ENCODE data around the gene NOTCH3. TPM values are rescaled to one million over a fixed set of nuclear protein-coding genes. Genes with fewer than 3 reads are reported as not detected.

Gene NOTCH3
- total and polyA plus RNA-seq, 2 donors (not counting 1 experiment from before 2014, with no cell fraction given): 26.4 to 42.6 TPM

GRCh38 chr19:15247107-15248014 is 46.6 kb upstream of the NOTCH3 start:
- no peak for DNase-seq (ENCODE audit: low read depth in 2 of 2)
- Histone ChIP-seq H3K27me3 (ENCODE audit: control insufficient read depth, insufficient read depth, low read length) (no peaks in the 10 kb centered on the region), H3K79me2 (ENCODE audit: control insufficient read depth, insufficient read depth, low read length) (peaks cover 22% of the 10 kb centered on the region), H3K4me1 (ENCODE audit: control insufficient read depth, extremely low read depth, insufficient read depth, low read length) (peaks cover 54% of the 10 kb centered on the region), H3K9ac (ENCODE audit: insufficient read depth, low read length) (peak overlapping the region; percentile 53), H3K4me3 (replicated peaks in 1 of 4; ENCODE audit: control extremely low read depth in 1 of 4, insufficient read depth in 1 of 4, low read depth in 3 of 4, low read length in 4 of 4) (no peak overlapping the region), H3K9me3 (ENCODE audit: control insufficient read depth, insufficient read depth, low read depth, low read length) (no peaks in the 10 kb centered on the region), H4K20me1 (ENCODE audit: control insufficient read depth, extremely low read depth, insufficient read depth, low read length) (no peaks in the 10 kb centered on the region), H3K27ac (ENCODE audit: insufficient read depth, low read length) (peak overlapping the region; percentile 99), H2AFZ (ENCODE audit: low read length) (no peak overlapping the region), H3K36me3 (ENCODE audit: control insufficient read depth, insufficient read depth, low read length) (peaks cover 25% of the 10 kb centered on the region), H3K4me2 (ENCODE audit: extremely low read depth, insufficient read depth, low read length) (no peak overlapping the region)
- TF ChIP-seq CTCF (conservative IDR thresholded peaks at IDR 0.05 in 1 of 2, IDR thresholded peaks at IDR 0.05 in 1 of 2; ENCODE audit: low read depth in 1 of 2, low read length in 2 of 2): no peak

GRCh38 chr19:15246198-15246481 is 45.3 kb upstream of the NOTCH3 start:
- H3K27me3 ChIP-seq (ENCODE audit: control insufficient read depth, insufficient read depth, low read length): no peaks in the 10 kb centered on the region
- no peak for DNase-seq (ENCODE audit: low read depth in 2 of 2)
- H3K36me3 ChIP-seq (ENCODE audit: control insufficient read depth, insufficient read depth, low read length): peaks cover 32% of the 10 kb centered on the region
- H3K27ac ChIP-seq (ENCODE audit: insufficient read depth, low read length): no peak overlapping the region
- no peaks in the 10 kb centered on the region for H3K9me3 ChIP-seq (ENCODE audit: control insufficient read depth, insufficient read depth, low read depth, low read length)
- no peaks in the 10 kb centered on the region for H4K20me1 ChIP-seq (ENCODE audit: control insufficient read depth, extremely low read depth, insufficient read depth, low read length)
- H3K9ac ChIP-seq (ENCODE audit: insufficient read depth, low read length): no peak overlapping the region
- H3K4me2 ChIP-seq (ENCODE audit: extremely low read depth, insufficient read depth, low read length): no peak overlapping the region
- H3K4me1 ChIP-seq (ENCODE audit: control insufficient read depth, extremely low read depth, insufficient read depth, low read length): peaks cover 48% of the 10 kb centered on the region
- H2AFZ ChIP-seq (ENCODE audit: low read length): no peak overlapping the region
- peaks cover 22% of the 10 kb centered on the region for H3K79me2 ChIP-seq (ENCODE audit: control insufficient read depth, insufficient read depth, low read length)
- H3K4me3 ChIP-seq (replicated peaks in 1 of 4; ENCODE audit: control extremely low read depth in 1 of 4, insufficient read depth in 1 of 4, low read depth in 3 of 4, low read length in 4 of 4): no peak overlapping the region
- TF ChIP-seq CTCF (conservative IDR thresholded peaks at IDR 0.05 in 1 of 2, IDR thresholded peaks at IDR 0.05 in 1 of 2; ENCODE audit: low read depth in 1 of 2, low read length in 2 of 2) (no peak), EZH2 (IDR thresholded peaks at IDR 0.05; ENCODE audit: low read length, missing control alignments) (no peak)

GRCh38 chr19:15245370-15246197 is 44.8 kb upstream of the NOTCH3 start:
- Histone ChIP-seq H4K20me1 (ENCODE audit: control insufficient read depth, extremely low read depth, insufficient read depth, low read length) (no peaks in the 10 kb centered on the region), H3K27ac (ENCODE audit: insufficient read depth, low read length) (no peak overlapping the region), H3K27me3 (ENCODE audit: control insufficient read depth, insufficient read depth, low read length) (no peaks in the 10 kb centered on the region), H3K79me2 (ENCODE audit: control insufficient read depth, insufficient read depth, low read length) (peaks cover 18% of the 10 kb centered on the region), H3K4me2 (ENCODE audit: extremely low read depth, insufficient read depth, low read length) (no peak overlapping the region), H3K36me3 (ENCODE audit: control insufficient read depth, insufficient read depth, low read length) (peaks cover 35% of the 10 kb centered on the region), H3K9ac (ENCODE audit: insufficient read depth, low read length) (no peak overlapping the region), H3K4me3 (replicated peaks in 1 of 4; ENCODE audit: control extremely low read depth in 1 of 4, insufficient read depth in 1 of 4, low read depth in 3 of 4, low read length in 4 of 4) (no peak overlapping the region), H3K9me3 (ENCODE audit: control insufficient read depth, insufficient read depth, low read depth, low read length) (no peaks in the 10 kb centered on the region), H2AFZ (ENCODE audit: low read length) (no peak overlapping the region), H3K4me1 (ENCODE audit: control insufficient read depth, extremely low read depth, insufficient read depth, low read length) (peaks cover 42% of the 10 kb centered on the region)
- DNase-seq (ENCODE audit: low read depth in 2 of 2): no peak
- TF ChIP-seq EZH2 (IDR thresholded peaks at IDR 0.05; ENCODE audit: low read length, missing control alignments) (no peak), CTCF (conservative IDR thresholded peaks at IDR 0.05 in 1 of 2, IDR thresholded peaks at IDR 0.05 in 1 of 2; ENCODE audit: low read depth in 1 of 2, low read length in 2 of 2) (no peak)
